GM21529 (cell line): ENCODE data around the gene TNNT3.

Experiments
- ATAC-seq: cut with Tn5 transposase; IDR thresholded peaks from one replicate; pipeline ENCODE4 v1.9.1; 2021; ENCODE audit not compliant: unreplicated experiment

Gene TNNT3

GRCh38 chr11:1894759-1895158, 24.7 kb upstream of the TNNT3 start:
- no peak for ATAC-seq

- no peak for ATAC-seq
These were observed 23.0 kb upstream of the TNNT3 start for GRCh38 chr11:1896468-1896867.

DNA sequence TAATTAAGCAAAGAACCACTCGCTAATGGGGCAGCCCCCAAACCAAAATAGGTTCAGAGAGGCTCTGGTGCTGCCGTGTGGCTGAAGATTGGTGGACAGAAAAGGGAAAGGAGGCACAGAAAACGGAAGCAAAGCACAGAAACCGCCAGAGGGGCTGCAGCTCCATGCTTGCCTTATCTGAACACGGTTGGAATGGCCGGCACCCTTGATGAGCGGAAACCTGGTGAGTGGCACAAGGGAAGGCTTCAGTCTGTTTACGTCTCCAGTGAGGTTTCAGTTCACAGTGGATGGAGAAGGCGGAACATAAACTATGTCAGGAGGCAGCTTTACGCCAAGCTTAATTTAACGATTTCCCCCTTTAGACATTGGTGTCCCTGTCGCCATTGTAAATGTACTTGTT, 22.6 kb upstream of the TNNT3 start:
- ATAC-seq: no peak

DNA sequence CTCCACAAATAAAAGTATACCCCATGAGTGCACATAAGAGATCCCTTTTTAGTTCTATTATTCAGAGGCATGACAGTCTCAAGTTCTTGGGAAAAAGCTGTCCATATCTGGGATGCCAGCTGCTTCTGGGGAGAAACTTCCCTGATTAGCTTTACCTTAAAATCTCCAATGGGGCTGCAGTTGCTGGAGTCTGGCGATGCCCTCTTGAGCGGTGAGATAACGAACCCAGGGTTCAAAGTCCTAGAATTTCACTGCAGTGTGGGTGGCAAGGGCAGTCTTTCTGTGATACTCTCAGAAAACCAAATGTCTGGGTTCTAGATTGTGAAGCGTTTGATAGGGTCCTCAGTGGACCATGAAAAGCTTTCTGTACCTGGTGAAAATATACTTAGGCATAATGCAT, 20.4 kb upstream of the TNNT3 start:
- ATAC-seq: no peak

DNA sequence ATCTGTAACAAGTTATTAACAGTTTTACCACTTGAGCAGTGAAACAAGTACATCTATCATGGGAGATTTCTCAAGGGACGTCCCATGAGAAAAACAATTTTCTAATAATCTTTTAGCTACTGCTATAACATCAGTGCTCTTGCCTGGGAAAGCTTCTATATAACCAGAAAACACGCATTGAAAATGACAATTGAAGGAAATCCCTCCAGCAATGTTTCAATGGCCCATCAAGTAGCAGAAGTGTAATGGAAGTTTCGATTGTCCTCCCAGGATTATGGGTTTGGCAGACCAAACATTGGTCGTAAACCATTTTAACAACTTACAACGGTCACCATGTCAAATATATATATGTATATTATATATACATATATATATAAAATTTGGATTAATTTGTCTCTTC, 19.8 kb upstream of the TNNT3 start:
- ATAC-seq: no peak

GRCh38 chr11:1906181-1906580, 13.3 kb upstream of the TNNT3 start:
- ATAC-seq: no peak

GRCh38 chr11:1906611-1907423, 12.7 kb upstream of the TNNT3 start:
- no peak for ATAC-seq

DNA sequence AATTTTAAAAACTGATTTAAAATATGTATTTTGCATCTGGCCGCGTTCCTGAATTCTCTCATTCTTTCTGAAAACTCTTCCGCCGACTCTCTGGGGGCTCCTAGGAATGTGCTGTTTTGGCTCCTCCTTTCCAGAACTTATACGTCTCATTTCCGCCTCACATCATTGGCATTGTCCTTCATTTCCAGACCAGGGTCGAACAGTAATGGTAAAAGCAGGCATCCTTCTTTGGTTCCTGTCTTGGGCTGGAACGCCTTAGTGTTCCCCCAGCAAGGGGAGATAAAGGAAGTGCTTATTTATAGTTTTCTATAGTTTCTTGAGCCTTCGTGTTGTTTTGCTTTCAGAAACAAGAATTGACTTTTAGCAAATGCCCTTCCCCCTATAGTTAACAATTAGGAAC, 10.9 kb upstream of the TNNT3 start:
- ATAC-seq: no peak

DNA sequence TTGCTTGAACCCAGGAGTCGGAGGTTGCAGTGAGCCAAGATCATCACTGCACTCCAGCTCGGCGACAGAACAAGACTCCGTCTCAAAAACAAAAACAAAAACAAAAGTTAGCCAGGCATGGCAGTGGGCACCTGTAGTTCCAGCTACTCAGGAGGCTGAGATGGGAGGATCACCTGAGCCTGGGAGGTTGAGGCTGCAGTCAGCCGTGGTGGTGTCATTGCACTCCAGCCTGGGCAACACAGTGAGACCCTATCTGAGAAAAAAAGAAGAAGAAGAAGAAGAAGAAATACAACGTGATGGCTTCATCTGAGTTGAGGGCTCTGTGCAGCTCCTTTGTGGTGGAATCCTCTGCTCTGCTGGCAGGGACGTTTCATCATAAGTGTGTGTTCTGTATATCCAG, 10.0 kb upstream of the TNNT3 start:
- no peak for ATAC-seq

DNA sequence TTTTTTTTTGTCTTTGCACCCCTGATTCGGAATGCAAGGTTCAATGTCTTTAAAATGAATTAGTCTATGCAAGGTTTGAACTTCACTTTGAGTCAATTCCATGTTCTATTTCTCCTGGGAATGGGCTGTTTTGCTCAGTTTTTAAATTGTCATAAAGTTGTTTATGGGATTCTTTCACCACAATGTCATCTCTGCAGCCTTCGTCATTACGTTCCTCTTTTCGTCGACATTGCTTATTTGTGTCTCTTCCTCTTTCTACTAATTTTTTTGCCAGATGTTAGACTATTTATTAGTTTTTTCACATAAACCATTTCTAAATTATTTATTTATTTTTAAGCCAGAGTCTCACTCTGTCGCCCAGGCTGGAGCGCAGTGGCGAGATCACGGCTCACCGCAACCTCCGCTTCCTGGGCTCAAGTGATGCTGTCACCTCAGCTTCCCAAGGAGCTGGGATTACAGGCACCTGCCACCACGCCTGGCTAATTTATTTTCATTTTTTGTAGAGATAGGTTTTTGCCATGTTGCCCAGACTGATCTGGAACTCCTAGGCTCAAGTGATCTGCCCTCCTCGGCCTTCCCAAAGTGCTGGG, 7.1 kb upstream of the TNNT3 start:
- ATAC-seq: no peak

DNA sequence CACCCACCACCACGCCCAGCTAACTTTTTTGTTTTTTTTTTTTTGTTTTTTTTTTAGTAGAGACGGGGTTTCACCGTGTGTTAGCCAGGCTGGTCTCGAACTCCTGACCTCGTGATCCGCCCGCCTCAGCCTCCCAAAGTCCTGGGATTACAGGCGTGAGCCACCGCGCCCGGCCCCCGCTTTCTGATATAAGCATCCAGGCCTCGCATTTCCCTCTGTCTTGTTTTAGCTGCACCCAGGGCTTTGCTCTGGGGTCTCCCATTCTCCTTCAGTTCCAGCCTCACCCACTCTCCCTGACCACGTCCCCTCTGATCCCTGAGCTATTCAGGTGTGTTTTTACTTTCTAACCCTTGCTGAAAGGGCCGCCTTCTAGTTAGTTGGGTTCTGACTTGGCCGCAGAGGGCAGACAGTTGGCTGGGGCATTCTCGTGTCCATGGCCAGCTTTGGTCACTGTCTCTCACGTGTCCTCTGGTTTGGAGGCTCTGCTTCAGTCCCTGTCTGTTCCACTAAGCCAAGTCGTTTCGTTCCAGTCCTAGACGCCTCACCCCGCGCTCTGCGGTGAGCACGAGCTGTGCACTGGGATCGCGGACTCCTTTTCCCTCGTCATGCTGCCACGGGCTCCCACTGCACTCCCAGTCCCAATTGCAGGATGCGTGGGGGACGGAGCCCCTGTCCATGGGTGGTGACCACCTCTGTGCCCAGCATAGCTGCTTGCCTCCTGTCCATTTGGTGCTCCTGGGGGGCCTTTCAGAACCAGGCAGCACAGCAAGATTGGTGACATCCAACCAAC, 6.0 kb upstream of the TNNT3 start:
- no peak for ATAC-seq

DNA sequence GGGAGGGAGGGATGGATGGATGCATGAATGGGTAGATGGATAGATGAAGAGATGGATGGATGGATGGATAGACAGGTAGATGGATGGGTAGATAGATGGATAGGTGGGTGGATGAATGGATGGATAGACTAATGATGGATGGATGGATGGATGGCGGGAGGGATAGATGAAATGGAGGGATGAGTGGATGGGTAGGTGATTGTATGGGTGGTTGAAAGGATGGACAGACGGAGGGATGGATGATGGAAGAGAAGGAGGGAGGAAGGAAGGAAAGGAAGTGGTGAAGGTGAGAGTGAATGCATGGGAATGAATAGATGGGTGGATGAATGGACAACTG, 3.7 kb upstream of the TNNT3 start:
- ATAC-seq: no peak

DNA sequence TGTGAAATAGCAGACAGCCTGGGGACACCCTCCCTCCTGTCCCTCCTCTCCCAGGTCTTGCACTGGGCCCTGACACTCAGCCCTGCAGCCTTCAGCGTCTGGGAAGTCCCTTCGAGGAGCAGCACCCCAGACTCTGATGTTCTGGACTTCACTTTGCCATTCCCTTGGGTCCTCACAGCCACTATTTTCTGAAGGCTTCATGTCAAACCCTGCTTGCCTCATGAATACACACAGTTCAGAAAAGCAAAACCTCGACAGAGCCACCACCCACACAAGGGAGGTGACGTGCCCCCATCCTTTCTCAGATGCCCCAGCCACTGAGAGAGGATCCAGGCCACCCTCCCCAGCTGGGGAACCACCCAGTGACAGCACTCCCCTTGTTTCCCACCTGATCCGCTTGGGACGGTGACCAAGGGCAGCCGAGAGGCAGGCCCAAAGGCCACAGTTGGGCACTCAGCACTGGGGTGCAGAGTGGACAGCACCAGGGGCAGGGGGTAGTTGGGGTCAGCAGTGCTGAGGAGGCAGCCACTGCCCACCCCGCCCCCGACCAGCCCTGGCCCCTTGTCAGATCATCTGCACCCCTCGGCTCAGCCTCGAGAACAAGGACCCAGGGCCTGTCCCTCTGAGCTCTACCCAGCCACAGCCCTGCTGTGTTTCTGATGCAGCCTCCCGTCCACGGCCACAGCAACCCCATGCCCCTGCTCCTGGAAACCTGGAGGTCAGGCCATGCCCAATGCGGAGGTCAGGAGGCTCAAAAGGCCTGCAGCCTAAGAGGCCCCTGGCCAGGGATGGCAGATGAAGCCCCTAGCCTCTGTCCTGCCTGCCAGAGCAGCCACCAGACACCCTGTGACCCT, 3.1 kb upstream of the TNNT3 start:
- no peak for ATAC-seq

DNA sequence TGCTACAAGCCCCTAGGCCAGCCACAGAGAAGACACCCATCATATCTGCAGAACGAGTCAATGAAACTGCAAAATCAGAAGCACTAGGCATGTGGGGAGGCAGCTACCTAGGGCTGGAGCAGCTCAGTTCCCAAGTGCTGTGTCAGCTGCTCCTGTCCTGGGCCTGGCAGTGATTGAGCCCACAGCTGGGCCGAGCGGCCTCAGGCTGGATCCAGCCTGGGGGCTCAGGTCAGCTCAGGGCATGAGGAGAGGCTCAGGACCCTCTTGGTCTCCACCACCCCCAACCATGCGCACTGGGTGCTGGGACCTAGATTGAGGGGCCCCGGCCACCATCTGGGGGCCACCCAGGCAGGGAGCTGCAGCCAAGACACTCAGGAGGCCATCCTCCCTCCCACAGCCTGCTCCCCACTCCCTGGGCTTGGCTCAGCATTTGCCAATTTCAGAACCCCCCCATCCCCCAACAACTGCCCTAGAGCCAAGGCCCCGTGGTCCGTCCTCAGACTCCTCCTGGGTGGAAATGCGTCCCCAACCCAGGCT, 2.4 kb upstream of the TNNT3 start:
- ATAC-seq: no peak

DNA sequence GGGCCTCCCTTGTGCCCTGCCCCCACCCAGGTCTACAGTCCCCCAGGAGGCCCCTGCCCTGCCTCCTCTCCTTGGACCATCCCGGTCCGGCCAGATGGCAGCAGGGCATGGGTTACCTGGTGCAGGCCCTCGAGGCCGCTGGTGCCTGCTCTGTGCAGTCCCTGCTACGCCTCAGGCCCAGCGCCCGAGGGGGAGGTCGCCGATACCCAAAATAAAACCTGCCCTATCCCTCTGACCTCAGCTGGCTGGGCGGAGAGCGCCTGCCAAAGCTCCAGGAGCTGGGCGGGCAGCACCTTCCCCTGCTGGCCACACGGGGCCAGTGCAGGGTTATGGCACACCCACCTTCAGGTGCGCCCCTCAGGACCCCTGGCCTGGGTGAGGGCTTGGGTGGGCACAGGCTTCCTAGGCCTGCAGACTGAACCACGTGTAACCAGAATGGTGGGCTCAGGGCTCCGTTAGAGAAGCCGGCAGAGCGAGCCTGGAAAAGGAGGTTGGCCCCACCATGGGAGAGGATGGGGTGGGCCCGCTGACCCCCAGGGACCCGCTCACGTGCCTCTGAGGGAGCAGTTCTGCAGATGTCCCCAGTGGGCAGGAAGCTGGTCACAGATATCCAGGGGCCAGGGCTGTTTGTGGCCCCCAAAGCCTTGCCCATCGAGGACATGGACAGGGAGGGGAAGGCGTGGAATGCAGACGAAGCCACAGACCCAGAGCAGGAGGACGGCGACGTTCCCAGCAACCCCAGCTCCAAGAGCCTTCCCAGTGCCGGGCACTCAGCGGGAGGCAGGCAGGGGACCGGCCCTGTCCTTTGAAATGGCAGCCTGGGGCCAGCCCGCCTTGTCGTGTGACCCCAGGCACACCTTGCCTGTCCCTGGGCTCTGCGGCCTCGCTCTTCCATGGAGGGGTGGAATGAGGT, 1.7 kb upstream of the TNNT3 start:
- ATAC-seq: no peak

GRCh38 chr11:1918436-1919315, 827 bp upstream of the TNNT3 start:
- ATAC-seq: no peak

DNA sequence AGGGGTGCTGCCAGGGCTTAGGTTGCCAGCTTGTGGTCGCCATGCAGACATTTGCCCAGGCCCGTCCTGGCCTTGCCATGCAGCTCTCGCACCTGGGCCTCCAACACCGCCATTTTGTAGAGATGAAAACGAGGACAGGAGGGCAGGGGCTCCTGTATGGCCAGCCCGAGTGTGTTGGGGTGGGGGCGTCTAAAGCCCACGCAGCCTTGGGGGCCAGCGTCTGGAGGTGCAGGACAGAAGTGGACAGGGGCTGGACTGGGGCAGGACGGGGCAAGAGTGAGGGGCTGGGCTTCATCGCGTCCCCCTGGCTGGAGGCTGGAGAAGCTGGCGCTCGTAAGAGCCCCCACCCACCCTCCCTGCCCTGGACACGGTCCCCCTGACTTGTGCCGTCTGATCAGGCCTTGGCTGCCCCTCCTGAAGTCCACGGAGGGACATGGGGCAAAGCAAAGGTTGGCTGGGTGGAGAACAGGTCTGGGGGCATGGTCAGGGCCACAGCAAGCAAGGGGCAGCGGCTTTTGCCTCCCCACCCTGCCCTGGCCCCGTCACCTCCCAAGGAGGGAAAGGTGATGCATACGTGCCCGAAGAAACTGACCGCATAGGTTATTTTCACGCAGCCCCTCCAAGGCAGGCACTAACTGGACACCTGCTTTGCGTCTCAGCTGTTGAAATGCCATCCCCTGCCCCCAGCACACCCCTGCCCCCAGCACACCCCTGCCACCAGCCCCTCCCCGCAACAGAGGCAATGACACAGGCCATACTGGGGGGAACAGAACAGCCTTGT, 815 bp downstream of the TNNT3 start:
- ATAC-seq: no peak

DNA sequence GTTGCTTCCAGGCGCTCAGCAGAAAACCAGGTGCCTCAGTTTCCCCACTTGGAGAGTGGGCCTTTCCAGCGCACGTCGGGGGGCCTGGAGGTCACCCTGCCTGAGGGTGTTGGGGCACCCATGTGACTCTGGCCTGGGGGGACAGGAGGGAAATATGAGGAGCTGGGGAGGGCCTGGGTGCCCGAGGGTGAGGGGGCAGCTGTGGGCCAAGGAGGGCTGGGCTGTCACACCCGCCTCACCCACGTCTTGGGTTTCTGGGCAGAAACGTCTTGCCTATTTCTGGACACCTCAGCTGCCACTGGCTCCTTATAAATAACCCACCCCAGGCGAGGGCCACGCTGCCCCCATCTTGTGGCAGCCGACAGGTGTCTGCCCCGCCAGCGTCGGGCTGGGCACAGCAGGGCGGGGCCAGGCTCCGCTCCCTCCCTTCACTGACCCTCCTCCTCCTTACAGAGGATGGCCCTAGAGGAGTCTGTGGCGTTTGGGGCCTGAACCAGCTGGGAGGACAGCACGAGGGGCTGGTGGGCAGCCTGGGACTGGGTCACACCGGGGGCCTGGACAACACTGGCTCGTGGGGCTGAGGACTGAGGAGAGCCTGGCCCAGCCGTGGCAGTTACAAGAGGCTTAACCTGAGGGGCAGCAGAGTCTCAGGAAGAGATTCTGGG, 1.5 kb downstream of the TNNT3 start:
- no peak for ATAC-seq
